Measurements from ENCODE around the gene KLK12. TPM values are rescaled to one million over a fixed set of nuclear protein-coding genes. Genes with fewer than 3 reads are reported as not detected.

Gene KLK12
- total RNA-seq, 2 experiments from 2014 or later = not detected

GRCh38 chr19:51064534-51065220 lies 29.9 kb upstream of the KLK12 start, which contains the start of gene KLK13:
Gene KLK13, minus strand, starts transcription at chr19:51065092. Its CDS starts 25 bp downstream, at chr19:51065067.
- no peak for ATAC-seq
- ChIA-PET CTCF (no interaction called here), POLR2A (no interaction called here)
- TF ChIP-seq, protein P1, sequence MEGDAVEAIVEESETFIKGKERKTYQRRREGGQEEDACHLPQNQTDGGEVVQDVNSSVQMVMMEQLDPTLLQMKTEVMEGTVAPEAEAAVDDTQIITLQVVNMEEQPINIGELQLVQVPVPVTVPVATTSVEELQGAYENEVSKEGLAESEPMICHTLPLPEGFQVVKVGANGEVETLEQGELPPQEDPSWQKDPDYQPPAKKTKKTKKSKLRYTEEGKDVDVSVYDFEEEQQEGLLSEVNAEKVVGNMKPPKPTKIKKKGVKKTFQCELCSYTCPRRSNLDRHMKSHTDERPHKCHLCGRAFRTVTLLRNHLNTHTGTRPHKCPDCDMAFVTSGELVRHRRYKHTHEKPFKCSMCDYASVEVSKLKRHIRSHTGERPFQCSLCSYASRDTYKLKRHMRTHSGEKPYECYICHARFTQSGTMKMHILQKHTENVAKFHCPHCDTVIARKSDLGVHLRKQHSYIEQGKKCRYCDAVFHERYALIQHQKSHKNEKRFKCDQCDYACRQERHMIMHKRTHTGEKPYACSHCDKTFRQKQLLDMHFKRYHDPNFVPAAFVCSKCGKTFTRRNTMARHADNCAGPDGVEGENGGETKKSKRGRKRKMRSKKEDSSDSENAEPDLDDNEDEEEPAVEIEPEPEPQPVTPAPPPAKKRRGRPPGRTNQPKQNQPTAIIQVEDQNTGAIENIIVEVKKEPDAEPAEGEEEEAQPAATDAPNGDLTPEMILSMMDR (IDR thresholded peaks at IDR 0.05) = no peak
- Mint-ChIP-seq H3K4me3 (peak within 1 kb of the TSS; percentile 10), H3K9me3 (no peaks in the 10 kb centered on the region), H3K27me3 (peaks cover 35% of the 10 kb centered on the region), H3K4me1 (ENCODE audit: low read depth) (peaks cover 2% of the 10 kb centered on the region), H3K27ac (no peak within 1 kb of the TSS), H3K36me3 (ENCODE audit: low read depth) (no peaks in the 10 kb centered on the region)
- peak; percentile 11 for DNase-seq
- intact Hi-C loops (cut with micrococcal nuclease) = no loop called here

- CTCF ChIA-PET = no interaction called here
- ATAC-seq = no peak
- intact Hi-C loops (cut with micrococcal nuclease) = no loop called here
- peaks cover 2% of the 10 kb centered on the region for H3K4me1 Mint-ChIP-seq (ENCODE audit: low read depth)
- TF ChIP-seq, protein P1 (IDR thresholded peaks at IDR 0.05) = no peak
- no peaks in the 10 kb centered on the region for H3K36me3 Mint-ChIP-seq (ENCODE audit: low read depth)
- POLR2A ChIA-PET = no interaction called here
- no peaks in the 10 kb centered on the region for H3K9me3 Mint-ChIP-seq
- H3K4me3 Mint-ChIP-seq = no peak overlapping the region
- H3K27ac Mint-ChIP-seq = no peak overlapping the region
- peaks cover 35% of the 10 kb centered on the region for H3K27me3 Mint-ChIP-seq
- no peak for DNase-seq
Measured at GRCh38 chr19:51063664-51064063, 28.9 kb upstream of the KLK12 start.

- POLR2A ChIA-PET = no interaction called here
- intact Hi-C loops (cut with micrococcal nuclease) = no loop called here
- ATAC-seq (no peak), DNase-seq (no peak)
- H3K27ac Mint-ChIP-seq = no peak overlapping the region
- no peaks in the 10 kb centered on the region for H3K36me3 Mint-ChIP-seq (ENCODE audit: low read depth)
- H3K27me3 Mint-ChIP-seq = peaks cover 27% of the 10 kb centered on the region
- TF ChIP-seq, protein P1 (IDR thresholded peaks at IDR 0.05) = no peak
- H3K9me3 Mint-ChIP-seq = no peaks in the 10 kb centered on the region
- H3K4me1 Mint-ChIP-seq (ENCODE audit: low read depth) = peaks cover 2% of the 10 kb centered on the region
- CTCF ChIA-PET = no interaction called here
- no peak overlapping the region for H3K4me3 Mint-ChIP-seq
Measured at GRCh38 chr19:51060973-51061372, 26.2 kb upstream of the KLK12 start.

GRCh38 chr19:51060336-51060735 lies 25.5 kb upstream of the KLK12 start:
- ATAC-seq (no peak), DNase-seq (no peak)
- H3K4me1 Mint-ChIP-seq (ENCODE audit: low read depth) = peaks cover 2% of the 10 kb centered on the region
- ChIA-PET CTCF (no interaction called here), POLR2A (no interaction called here)
- no peaks in the 10 kb centered on the region for H3K9me3 Mint-ChIP-seq
- H3K27ac Mint-ChIP-seq = no peak overlapping the region
- TF ChIP-seq, protein P1 (IDR thresholded peaks at IDR 0.05) = no peak
- H3K4me3 Mint-ChIP-seq = no peak overlapping the region
- no peaks in the 10 kb centered on the region for H3K36me3 Mint-ChIP-seq (ENCODE audit: low read depth)
- intact Hi-C loops (cut with micrococcal nuclease) = no loop called here
- H3K27me3 Mint-ChIP-seq = peaks cover 24% of the 10 kb centered on the region

GRCh38 chr19:51059715-51060114 lies 24.9 kb upstream of the KLK12 start:
- Mint-ChIP-seq H3K4me1 (ENCODE audit: low read depth) (no peaks in the 10 kb centered on the region), H3K36me3 (ENCODE audit: low read depth) (no peaks in the 10 kb centered on the region), H3K4me3 (no peak overlapping the region), H3K9me3 (no peaks in the 10 kb centered on the region), H3K27ac (no peak overlapping the region), H3K27me3 (peaks cover 24% of the 10 kb centered on the region)
- ChIA-PET CTCF (no interaction called here), POLR2A (interaction anchor here (0.6 kb wide), 1 partner anchor 54 kb away, joined by 3 read pairs; no protein-coding TSS in a partner anchor)
- intact Hi-C loops (cut with micrococcal nuclease) = no loop called here
- TF ChIP-seq, protein P1 (IDR thresholded peaks at IDR 0.05) = no peak
- no peak for ATAC-seq
- DNase-seq = no peak

Measured in activated CD8-positive, alpha-beta T cell treated with anti-CD3 and anti-CD28 coated beads for 36 hours (primary cell).